Endothelial cell of umbilical vein (primary cell): Measurements from ENCODE around the gene ROMO1. TPM values are rescaled to one million over a fixed set of nuclear protein-coding genes. Genes with fewer than 3 reads are reported as not detected.
"Not testable (repeated sequence)": the region's sequence is repeated elsewhere in the genome, so short reads cannot be mapped to it uniquely, and the experiment has no call there.

Experiments used
- BruUV-seq: library from RNA; stranded (reverse); fragments of 400-500 nt; replicated peaks from 2 replicates; lab custom pipeline; 2021; lab: Mats Ljungman, UMichigan
- CTCF ChIA-PET: fragments of 300-600, 350-600 bp; sonication (Branson Sonifier 250); formaldehyde crosslinking; loops from one replicate; lab custom pipeline; 2021; ENCODE audit warnings: antibody characterized with exemption, inconsistent platforms; lab: Charles Lee
- POLR2A ChIA-PET: fragments of 300-600, 350-600 bp; sonication (Branson Sonifier 250); formaldehyde crosslinking; loops from one replicate; lab custom pipeline; 2021; ENCODE audit warnings: antibody characterized with exemption, inconsistent platforms; lab: Charles Lee
- DNase-seq: peaks from one replicate; pipeline ENCODE4 v3.0.0-alpha.2; 2011; ENCODE audit warnings: low read depth, low spot score
- FAIRE-seq: peaks from 2 replicates; lab custom pipeline; 2011; peaks lifted over from hg19 to GRCh38; lab: Jason Lieb, UNC
- H2AFZ ChIP-seq: 2 replicates; pipeline ENCODE4 v1.6.0; 2012; ENCODE audit warnings: low read depth, low read length, control low read depth, inconsistent platforms
- H3K27ac ChIP-seq: 2 replicates; pipeline ENCODE4 v1.5.1; 2011; ENCODE audit warnings: low read depth, mild to moderate bottlenecking, control low read depth, low read length, moderate library complexity; ENCODE audit not compliant: insufficient read depth
- H3K27me3 ChIP-seq, 2 experiments: 2 replicates each; pipeline versions ENCODE4 v1.6.0 to v1.6.1; 2011; ENCODE audit warnings: low read length in 2 of 2, mixed read lengths in 1 of 2; ENCODE audit not compliant: control insufficient read depth in 2 of 2, insufficient read depth in 2 of 2
- H3K36me3 ChIP-seq, 2 experiments: 2 replicates in 1 of 2; 3 replicates in 1 of 2; pipeline ENCODE4 v1.5.1; 2011; ENCODE audit warnings: low read length in 2 of 2, mild to moderate bottlenecking in 1 of 2, moderate library complexity in 1 of 2; ENCODE audit not compliant: control insufficient read depth in 2 of 2, insufficient read depth in 2 of 2; ENCODE audit errors: extremely low read depth in 1 of 2
- H3K4me1 ChIP-seq: 3 replicates; pipeline ENCODE4 v1.5.1; 2011; ENCODE audit warnings: mild to moderate bottlenecking, low read length; ENCODE audit not compliant: control insufficient read depth, insufficient read depth; ENCODE audit errors: extremely low read depth
- H3K4me2 ChIP-seq: 2 replicates; pipeline ENCODE4 v1.6.1; 2011; ENCODE audit warnings: low read length, control low read depth, mixed read lengths; ENCODE audit not compliant: insufficient read depth
- H3K4me3 ChIP-seq, 3 experiments: fragments of 200-600 bp in 1 of 3; sonication (generic), shearing (Covaris generic) in 1 of 3; replicated peaks in 1 of 3; 2 replicates each; pipeline ENCODE4 v1.5.1; 2011 to 2016; ENCODE audit warnings: control low read depth in 3 of 3, low read length in 3 of 3, mild to moderate bottlenecking in 2 of 3, inconsistent platforms in 1 of 3, low read depth in 1 of 3, moderate library complexity in 1 of 3; ENCODE audit not compliant: insufficient read depth in 1 of 3
- H3K79me2 ChIP-seq: 2 replicates; pipeline ENCODE4 v1.6.0; 2012; ENCODE audit warnings: low read length, inconsistent platforms; ENCODE audit not compliant: control insufficient read depth, insufficient read depth
- H3K9ac ChIP-seq: replicated peaks from 2 replicates; pipeline ENCODE3; 2011; ENCODE audit warnings: low read length, control low read depth; ENCODE audit not compliant: insufficient read depth; ENCODE audit errors: extremely low read depth
- H3K9me1 ChIP-seq: replicated peaks from 3 replicates; pipeline ENCODE4 v1.6.0; 2011; ENCODE audit warnings: mild to moderate bottlenecking, low read length; ENCODE audit not compliant: control insufficient read depth, insufficient read depth; ENCODE audit errors: extremely low read depth
- H3K9me3 ChIP-seq: replicated peaks from 2 replicates; pipeline ENCODE4 v1.5.1; 2012; ENCODE audit warnings: low read length, inconsistent platforms; ENCODE audit not compliant: control insufficient read depth, insufficient read depth
- H4K20me1 ChIP-seq: replicated peaks from 2 replicates; pipeline ENCODE3; 2011; ENCODE audit warnings: mild to moderate bottlenecking, low read length; ENCODE audit not compliant: control insufficient read depth, insufficient read depth; ENCODE audit errors: extremely low read depth
- EZH2 ChIP-seq: IDR thresholded peaks from 2 replicates; pipeline ENCODE4 v1.6.1; 2012; ENCODE audit warnings: borderline replicate concordance, low read depth, mild to moderate bottlenecking, moderate library complexity, low read length, inconsistent platforms; ENCODE audit not compliant: severe bottlenecking
- FOS ChIP-seq: IDR thresholded peaks from 2 replicates; pipeline ENCODE4 v1.6.1; 2011; ENCODE audit warnings: mild to moderate bottlenecking, low read length, moderate library complexity, borderline replicate concordance; ENCODE audit not compliant: insufficient read depth
- JUN ChIP-seq: IDR thresholded peaks from 2 replicates; pipeline ENCODE4 v1.6.1; 2011; ENCODE audit warnings: borderline replicate concordance, low read depth; ENCODE audit not compliant: insufficient read length, insufficient read depth
- MYC ChIP-seq: IDR thresholded peaks from one replicate; pipeline ENCODE4 v1.6.1; 2011; ENCODE audit warnings: mild to moderate bottlenecking, low read depth, low read length
- POLR2A ChIP-seq: IDR thresholded peaks from 2 replicates; pipeline ENCODE4 v1.6.1; 2012; ENCODE audit warnings: low read depth, mild to moderate bottlenecking, control low read depth, low read length
- dilution Hi-C: fragments of 300-500 bp; cut with MboI; formaldehyde crosslinking; loops from one replicate; pipeline ENCODE4 v1.15.0; 2019; ENCODE audit warnings: low sequenced_read_pairs; ENCODE audit not compliant: extremely low pct_ligation_motif_present
- intact Hi-C: fragments of 100-400 bp; cut with micrococcal nuclease; formaldehyde crosslinking; loops from one replicate; pipeline ENCODE4 v1.10.0; 2022
- polyA plus RNA-seq, 4 experiments: library from polyadenylated mRNA; depleted of rRNA in 3 of 4; stranded (reverse) in 3 of 4; unstranded in 1 of 4; fragments of >200 nt; gene quantifications; 2 replicates each; pipeline versions ENCODE4 v1.2.1 to v1.2.3, GENCODE V29; 2011 to 2012; ENCODE audit warnings: missing spikeins in 1 of 4
- total RNA-seq: library from RNA; stranded (reverse); gene quantifications from 2 replicates; pipeline ENCODE4 v1.2.3, GENCODE V29; 2021
- TF ChIP-seq, protein P1 (sequence below), 2 donors: IDR thresholded peaks; 1 replicate in 1 of 2; 2 replicates in 1 of 2; pipeline ENCODE4 v1.5.1; 2011; ENCODE audit warnings: low read length in 2 of 2, mild to moderate bottlenecking in 2 of 2, moderate library complexity in 2 of 2, control low read depth in 1 of 2, inconsistent platforms in 1 of 2, low read depth in 1 of 2; ENCODE audit not compliant: insufficient read depth in 1 of 2; ENCODE audit errors: extremely low read depth in 1 of 2

ROMO1 gene
- total and polyA plus RNA-seq, 2 donors (not counting 3 experiments of a cell fraction or from before 2014, with no cell fraction given): 174 to 1,099 TPM

DNA sequence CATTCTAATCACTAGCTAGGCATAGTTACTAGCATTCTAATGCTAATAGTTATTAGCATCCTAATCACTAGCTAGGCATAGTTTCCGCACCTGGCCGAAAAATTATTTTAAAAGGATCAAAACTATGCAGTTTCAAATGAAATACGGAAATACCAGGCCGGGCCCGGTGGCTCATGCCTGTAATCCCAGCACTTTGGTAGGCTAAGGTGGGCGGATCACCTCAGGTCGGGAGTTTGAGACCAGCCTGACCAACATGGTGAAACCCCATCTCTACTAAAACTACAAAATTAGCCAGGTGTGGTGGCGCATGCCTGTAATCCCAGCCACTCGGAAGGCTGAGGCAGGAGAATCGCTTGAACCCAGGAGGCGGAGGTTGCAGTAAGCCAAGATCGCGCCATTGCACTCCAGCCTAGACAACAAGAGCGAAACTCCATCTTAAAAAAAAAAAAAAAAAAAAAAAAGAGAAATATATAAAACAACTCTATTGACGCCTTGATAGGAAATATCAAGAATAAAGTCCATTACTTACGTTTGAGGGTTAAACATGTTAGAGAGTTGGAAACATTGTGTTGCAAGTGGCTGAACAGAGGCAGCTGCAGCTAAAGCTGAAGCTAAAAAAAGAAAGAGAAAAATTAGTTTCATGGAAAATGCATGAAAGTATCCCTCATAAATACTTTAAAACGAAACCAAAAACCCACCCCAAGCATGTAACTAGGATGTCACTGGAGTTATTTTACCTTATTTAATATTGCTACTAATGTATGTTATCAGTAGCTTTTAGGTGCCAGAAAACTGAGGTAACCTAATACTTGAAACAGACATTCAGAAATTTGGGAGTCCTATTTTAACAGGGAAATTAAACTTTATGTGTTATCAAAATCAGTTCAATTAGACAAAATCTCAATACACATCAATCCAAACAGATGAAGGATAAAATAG is 7.7 kb downstream of the ROMO1 start:
- FAIRE-seq, intact Hi-C loops: not testable (repeated sequence)

DNA sequence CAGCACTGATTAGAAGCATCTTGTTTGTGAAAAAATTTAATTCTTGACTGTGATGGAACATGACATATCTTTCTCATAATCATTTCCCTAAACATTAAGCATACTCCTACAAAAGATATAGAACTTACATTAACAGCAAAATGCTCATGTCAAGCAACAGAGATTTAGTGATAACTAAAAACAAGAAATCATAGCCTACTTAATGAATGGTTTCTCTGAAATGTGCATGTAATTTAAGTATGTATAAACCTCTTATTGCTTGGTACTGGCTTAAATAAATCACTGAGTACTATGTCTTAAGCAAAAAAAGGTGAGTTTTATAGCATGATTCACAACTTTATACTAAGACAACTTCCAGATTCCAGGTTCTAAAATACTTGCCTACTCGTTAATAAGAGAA is 9.3 kb downstream of the ROMO1 start:
- FAIRE-seq: no peak
- Histone ChIP-seq H3K4me1 (no peaks in the 10 kb centered on the region), H2AFZ (no peak overlapping the region), H3K9ac (no peak overlapping the region), H3K9me3 (no peaks in the 10 kb centered on the region), H3K27ac (no peak overlapping the region), H3K4me3 (no peak overlapping the region), H3K9me1 (no peaks in the 10 kb centered on the region), H3K27me3 (no peaks in the 10 kb centered on the region), H4K20me1 (peaks cover 9% of the 10 kb centered on the region), H3K36me3 (peaks cover 17 to 64% of the 10 kb centered on the region in 2 experiments), H3K79me2 (peaks cover 45% of the 10 kb centered on the region), H3K4me2 (no peak overlapping the region)
- ChIA-PET CTCF (interaction anchor here (0.9 to 1.6 kb wide), 4 partner anchors 8 to 27 kb away, joined by 3 to 6 read pairs (median 3); partner anchors contain the start of genes NFS1 and ROMO1), POLR2A (interaction anchor here (0.7 to 1.7 kb wide), 3 partner anchors 12 to 21 kb away, joined by 3 read pairs; no protein-coding TSS in a partner anchor)
- DNase-seq: no peak
- intact Hi-C loops (no loop called here), dilution Hi-C loops (no loop called here)
- BruUV-seq: no TSS peak
- TF ChIP-seq POLR2A (no peak), EZH2 (no peak), JUN (no peak), FOS (no peak), MYC (no peak)
- TF ChIP-seq, protein P1, sequence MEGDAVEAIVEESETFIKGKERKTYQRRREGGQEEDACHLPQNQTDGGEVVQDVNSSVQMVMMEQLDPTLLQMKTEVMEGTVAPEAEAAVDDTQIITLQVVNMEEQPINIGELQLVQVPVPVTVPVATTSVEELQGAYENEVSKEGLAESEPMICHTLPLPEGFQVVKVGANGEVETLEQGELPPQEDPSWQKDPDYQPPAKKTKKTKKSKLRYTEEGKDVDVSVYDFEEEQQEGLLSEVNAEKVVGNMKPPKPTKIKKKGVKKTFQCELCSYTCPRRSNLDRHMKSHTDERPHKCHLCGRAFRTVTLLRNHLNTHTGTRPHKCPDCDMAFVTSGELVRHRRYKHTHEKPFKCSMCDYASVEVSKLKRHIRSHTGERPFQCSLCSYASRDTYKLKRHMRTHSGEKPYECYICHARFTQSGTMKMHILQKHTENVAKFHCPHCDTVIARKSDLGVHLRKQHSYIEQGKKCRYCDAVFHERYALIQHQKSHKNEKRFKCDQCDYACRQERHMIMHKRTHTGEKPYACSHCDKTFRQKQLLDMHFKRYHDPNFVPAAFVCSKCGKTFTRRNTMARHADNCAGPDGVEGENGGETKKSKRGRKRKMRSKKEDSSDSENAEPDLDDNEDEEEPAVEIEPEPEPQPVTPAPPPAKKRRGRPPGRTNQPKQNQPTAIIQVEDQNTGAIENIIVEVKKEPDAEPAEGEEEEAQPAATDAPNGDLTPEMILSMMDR (IDR thresholded peaks at IDR 0.05; ENCODE audit: extremely low read depth in 1 of 2, insufficient read depth in 1 of 2, low read depth in 1 of 2, low read length in 2 of 2): no peak

More for the DNA sequence above, 7.7 kb downstream of the ROMO1 start:
- H3K4me2 ChIP-seq, H3K9ac ChIP-seq, H2AFZ ChIP-seq, H3K27me3 ChIP-seq, DNase-seq, H3K4me1 ChIP-seq, H3K9me3 ChIP-seq, dilution Hi-C loops, H4K20me1 ChIP-seq, BruUV-seq, H3K9me1 ChIP-seq, H3K4me3 ChIP-seq, H3K27ac ChIP-seq: not testable (repeated sequence)
- Histone ChIP-seq H3K79me2 (peaks cover 31% of the 10 kb centered on the region), H3K36me3 (peaks cover 21 to 59% of the 10 kb centered on the region in 2 experiments)
- ChIA-PET POLR2A (interaction anchor here (1.2 to 1.7 kb wide), 2 partner anchors 13 to 22 kb away, joined by 3 read pairs; no protein-coding TSS in a partner anchor), CTCF (interaction anchor here (0.7 to 1.2 kb wide), 2 partner anchors 13 to 35 kb away, joined by 3 read pairs; partner anchors contain the start of gene RBM39)
